Stimulated activated CD8-positive, alpha-beta memory T cell treated with anti-CD3 and anti-CD28 coated beads, Interleukin-2, amount 100 ng/mL, for 48 hours (primary cell): ENCODE data around the gene ENO3.

Experiments
- DNase-seq, 2 donors: peaks; one replicate each; pipeline ENCODE4 v3.0.0-alpha.2; 2020; ENCODE audit warnings: low read depth in 2 of 2

Gene ENO3

GRCh38 chr17:4950075-4950745 is 709 bp upstream of the ENO3 start:
- DNase-seq = peak in 1 of 2 donors; percentile 27

GRCh38 chr17:4951486-4951885 is 567 bp downstream of the ENO3 start:
- no peak for DNase-seq

- no peak for DNase-seq
Measured at GRCh38 chr17:4953451-4953961, 2.6 kb downstream of the ENO3 start.

- DNase-seq = no peak
Measured at GRCh38 chr17:4955091-4955490, 4.2 kb downstream of the ENO3 start.

GRCh38 chr17:4956493-4957061 is 5.7 kb downstream of the ENO3 start:
- DNase-seq = peak; percentile 26 to 29

- no peak for DNase-seq
Measured at GRCh38 chr17:4958102-4958501, 7.2 kb downstream of the ENO3 start.

- no peak for DNase-seq
Measured at GRCh38 chr17:4959261-4959965, 8.5 kb downstream of the ENO3 start.

GRCh38 chr17:4960279-4960922 is 9.5 kb downstream of the ENO3 start:
- no peak for DNase-seq

- DNase-seq = no peak
Measured at GRCh38 chr17:4965311-4965986, 14.5 kb downstream of the ENO3 start.

GRCh38 chr17:4966844-4967538 is 16.1 kb downstream of the ENO3 start:
- peak; percentile 80 to 81 for DNase-seq

GRCh38 chr17:4967539-4968485 is 16.9 kb downstream of the ENO3 start, which contains the start of gene SPAG7:
TSS of gene SPAG7 (minus strand) at chr17:4967817. CDS start at chr17:4967804, 13 bp downstream.
- peak; percentile 90 for DNase-seq

- peak in 1 of 2 donors; percentile 34 for DNase-seq
Measured at GRCh38 chr17:4968486-4969046, 17.6 kb downstream of the ENO3 start.

- DNase-seq = peak in 1 of 2 donors; percentile 23
Measured at GRCh38 chr17:4969047-4969550, 18.2 kb downstream of the ENO3 start.

GRCh38 chr17:4969551-4970173 is 18.7 kb downstream of the ENO3 start:
- peak; percentile 23 to 30 for DNase-seq

- DNase-seq = no peak
Measured at GRCh38 chr17:4970273-4970672, 19.4 kb downstream of the ENO3 start.

GRCh38 chr17:4971826-4972225 is 20.9 kb downstream of the ENO3 start:
- no peak for DNase-seq

- no peak for DNase-seq
Measured at GRCh38 chr17:4972322-4972721, 21.4 kb downstream of the ENO3 start.

- DNase-seq = no peak
Measured at GRCh38 chr17:4972752-4973151, 21.8 kb downstream of the ENO3 start.
